MCF 10A (cell line): ENCODE data around the gene ARFGAP1. TPM values are rescaled to one million over a fixed set of nuclear protein-coding genes. Genes with fewer than 3 reads are reported as not detected.

Experiments used
- BruUV-seq: library from RNA; stranded (reverse); fragments of 400-500 nt; replicated peaks from 2 replicates; lab custom pipeline; 2021; lab: Mats Ljungman, UMichigan
- CTCF ChIA-PET: fragments of 300-600 bp; sonication (Branson Sonifier 250); formaldehyde crosslinking; extraction: SDS; loops from one replicate; lab custom pipeline; 2021; ENCODE audit warnings: antibody characterized with exemption, inconsistent platforms; lab: Yijun Ruan, JAX
- POLR2A ChIA-PET: fragments of 300-600, 350-650 bp; sonication (Branson Sonifier 250); formaldehyde crosslinking; extraction: SDS; loops from one replicate; lab custom pipeline; 2020; ENCODE audit warnings: antibody characterized with exemption, inconsistent platforms; lab: Yijun Ruan, JAX
- DNase-seq: peaks from one replicate; pipeline ENCODE4 v3.0.0-alpha.2; 2018; ENCODE audit not compliant: unreplicated experiment
- H3K27ac Mint-ChIP-seq: one replicate; pipeline ENCODE4 v1.8.0; 2022; ENCODE audit warnings: mild to moderate bottlenecking, low read depth, mixed read lengths; ENCODE audit not compliant: unreplicated experiment
- H3K27me3 Mint-ChIP-seq: one replicate; pipeline ENCODE4 v1.8.0; 2022; ENCODE audit warnings: mixed read lengths; ENCODE audit not compliant: insufficient read depth, unreplicated experiment
- H3K36me3 Mint-ChIP-seq: one replicate; pipeline ENCODE4 v1.8.0; 2022; ENCODE audit warnings: mild to moderate bottlenecking, moderate library complexity, mixed read lengths; ENCODE audit not compliant: insufficient read depth, unreplicated experiment
- H3K4me1 Mint-ChIP-seq: one replicate; pipeline ENCODE4 v1.8.0; 2022; ENCODE audit warnings: mixed read lengths; ENCODE audit not compliant: insufficient read depth, unreplicated experiment
- H3K4me3 Mint-ChIP-seq: one replicate; pipeline ENCODE4 v1.8.0; 2022; ENCODE audit warnings: mild to moderate bottlenecking, moderate library complexity, mixed read lengths; ENCODE audit not compliant: unreplicated experiment
- H3K9me3 Mint-ChIP-seq: one replicate; pipeline ENCODE4 v1.8.0; 2022; ENCODE audit warnings: mixed read lengths; ENCODE audit not compliant: unreplicated experiment
- CTCF ChIP-seq: fragments of 200-600 bp; IDR thresholded peaks from one replicate; pipeline ENCODE4 v1.8.0; 2022; ENCODE audit warnings: antibody characterized with exemption, mild to moderate bottlenecking; ENCODE audit not compliant: unreplicated experiment
- intact Hi-C: fragments of 100-400 bp; cut with micrococcal nuclease; formaldehyde crosslinking; loops from 2 replicates; pipeline ENCODE4 v1.14.1; 2022
- total RNA-seq: library from RNA; stranded (reverse); gene quantifications from 2 replicates; pipeline ENCODE4 v1.2.3, GENCODE V29; 2022

The ARFGAP1 gene
- total RNA-seq, 1 experiment from 2014 or later, result 93.6 TPM

DNA sequence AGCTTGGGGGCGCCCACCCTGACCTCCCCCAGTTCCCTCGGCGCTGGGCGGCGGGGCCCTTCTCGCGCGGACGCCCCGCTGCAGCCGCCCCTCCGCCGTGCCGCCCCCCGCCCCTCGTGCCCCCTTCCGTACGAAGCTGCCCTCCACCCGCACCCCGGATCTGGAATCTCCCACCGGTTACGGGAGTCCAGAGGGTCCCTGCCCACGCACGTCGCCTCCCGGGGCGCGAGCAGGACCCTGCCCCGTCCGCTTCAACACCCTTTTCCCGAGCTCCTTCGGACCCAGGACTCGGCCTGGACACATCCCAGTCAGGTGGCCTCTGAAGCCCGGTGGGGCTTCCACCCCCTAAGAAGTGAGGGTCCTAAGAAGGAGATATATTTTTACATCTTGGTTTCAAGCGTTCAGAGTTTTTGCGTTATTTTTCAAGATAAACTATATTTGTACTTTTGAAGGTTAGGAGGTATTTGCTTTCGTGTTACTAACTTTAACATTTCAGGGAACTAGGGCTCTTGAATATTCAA, 506 bp downstream of the ARFGAP1 start:
- DNase-seq, result no peak
- no TSS peak for BruUV-seq
- Mint-ChIP-seq H3K27me3 (no peaks in the 10 kb centered on the region), H3K4me3 (peak overlapping the region; percentile 76), H3K27ac (peak overlapping the region; percentile 90), H3K4me1 (peaks cover 13% of the 10 kb centered on the region), H3K9me3 (no peaks in the 10 kb centered on the region), H3K36me3 (peaks cover 17% of the 10 kb centered on the region)
- no peak for TF ChIP-seq CTCF
- intact Hi-C loops, result no loop called here
- ChIA-PET CTCF (interaction anchor here (0.7 to 7.2 kb wide), 2 partner anchors 37 to 49 kb away, joined by 3 to 60 read pairs; no protein-coding TSS in a partner anchor), POLR2A (interaction anchor here (0.6 to 3.3 kb wide), 13 partner anchors 9 to 806 kb away, joined by 3 to 20 read pairs (median 5); partner anchors contain the start of genes OPRL1, RGS19, TPD52L2 and YTHDF1)

- peaks cover 13% of the 10 kb centered on the region for H3K4me1 Mint-ChIP-seq
- no peaks in the 10 kb centered on the region for H3K27me3 Mint-ChIP-seq
- H3K36me3 Mint-ChIP-seq, result peaks cover 22% of the 10 kb centered on the region
- intact Hi-C loops, result no loop called here
- no peak for TF ChIP-seq CTCF
- DNase-seq, result peak; percentile 32
- H3K27ac Mint-ChIP-seq, result peak overlapping the region; percentile 90
- CTCF ChIA-PET, result interaction anchor here (1.5 to 7.2 kb wide), 2 partner anchors 36 to 50 kb away, joined by 4 to 60 read pairs; no protein-coding TSS in a partner anchor
- POLR2A ChIA-PET, result interaction anchor here (1.0 to 2.6 kb wide), 4 partner anchors 18 to 591 kb away, joined by 4 to 20 read pairs (median 8); partner anchors contain the start of genes TPD52L2 and YTHDF1
- H3K9me3 Mint-ChIP-seq, result no peaks in the 10 kb centered on the region
- TSS peak; percentile 67 for BruUV-seq
- H3K4me3 Mint-ChIP-seq, result peak overlapping the region; percentile 76
Measured at GRCh38 chr20:63273635-63274380, 1.2 kb downstream of the ARFGAP1 start.

DNA sequence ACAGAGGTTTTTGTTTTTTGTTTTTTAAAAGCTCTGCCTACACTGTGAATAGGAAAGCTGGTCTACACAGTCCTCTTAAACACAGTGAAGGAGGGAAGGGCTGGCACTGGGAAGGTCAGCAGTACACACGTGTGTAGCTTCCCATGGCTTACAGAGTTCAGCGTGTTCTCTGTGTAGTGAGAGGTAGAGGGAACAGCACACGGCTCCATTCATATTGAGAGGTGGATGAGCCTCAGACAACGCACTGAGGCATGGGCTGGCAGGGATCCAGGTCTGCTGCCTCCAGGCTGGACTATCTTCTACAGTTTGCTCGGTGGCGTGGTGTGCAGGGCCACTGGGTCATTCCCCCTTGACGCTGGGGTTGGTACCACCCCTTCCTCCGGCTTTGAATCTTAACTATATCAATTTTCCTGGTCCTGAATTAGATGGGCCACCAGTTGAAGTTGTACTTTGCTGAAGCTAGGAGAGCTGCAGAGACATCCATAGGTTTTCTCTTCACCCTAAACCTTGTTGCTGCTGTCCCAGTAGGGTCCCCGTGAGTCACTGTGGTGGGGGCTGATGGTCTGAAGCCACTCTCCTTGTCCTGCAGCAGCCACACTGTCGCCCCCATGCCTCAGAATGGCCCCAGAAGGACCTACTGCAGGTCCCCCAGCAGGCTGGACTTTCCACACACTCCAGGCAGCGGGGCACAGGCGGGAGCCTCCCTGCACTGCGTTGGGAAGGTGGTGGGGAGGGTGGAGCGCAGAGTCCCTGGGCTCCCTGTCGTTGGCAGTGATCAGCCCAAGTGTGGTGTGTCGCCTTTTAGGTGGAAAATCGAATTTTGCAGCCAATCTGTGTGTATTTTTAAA, 2.0 kb downstream of the ARFGAP1 start:
- ChIA-PET POLR2A (interaction anchor here (0.8 to 2.6 kb wide), 3 partner anchors 40 to 67 kb away, joined by 3 to 10 read pairs (median 4); partner anchors contain the start of gene YTHDF1), CTCF (interaction anchor here (1.5 to 7.2 kb wide), 2 partner anchors 35 to 51 kb away, joined by 4 to 60 read pairs; no protein-coding TSS in a partner anchor)
- Mint-ChIP-seq H3K4me1 (peaks cover 13% of the 10 kb centered on the region), H3K36me3 (peaks cover 29% of the 10 kb centered on the region), H3K27ac (peak overlapping the region; percentile 90), H3K9me3 (no peaks in the 10 kb centered on the region), H3K4me3 (peak overlapping the region; percentile 76), H3K27me3 (no peaks in the 10 kb centered on the region)
- TF ChIP-seq CTCF, result no peak
- DNase-seq, result no peak
- no TSS peak for BruUV-seq
- intact Hi-C loops, result no loop called here
